Psoas muscle (tissue), 8 donors: Measurements from ENCODE around the gene GCNT2. TPM values are rescaled to one million over a fixed set of nuclear protein-coding genes. Genes with fewer than 3 reads are reported as not detected.

Source experiments
- ATAC-seq, 4 donors: fragments of 200-7000 bp; cut with Tn5 transposase; one replicate each; pipeline ENCODE4 v1.9.1; 2020; ENCODE audit warnings: moderate library complexity in 3 of 4, mild to moderate bottlenecking in 2 of 4
- DNase-seq, 2 donors: peaks; one replicate each; pipeline ENCODE4 v3.0.0-alpha.2; 2020
- H3K27ac ChIP-seq: fragments of 200-600 bp; one replicate; pipeline ENCODE4 v1.8.0; 2022
- H3K27me3 ChIP-seq, 3 donors: fragments of 200-600 bp in 1 of 3; one replicate each; pipeline versions ENCODE4 v1.6.1 to v1.8.0; 2013 to 2022; ENCODE audit warnings: low read length in 2 of 3, mild to moderate bottlenecking in 2 of 3, moderate library complexity in 1 of 3; ENCODE audit not compliant: insufficient read depth in 3 of 3
- H3K36me3 ChIP-seq, 2 donors: fragments of 200-600 bp in 1 of 2; one replicate each; pipeline versions ENCODE4 v1.6.1 to v1.8.0; 2013 to 2022; ENCODE audit warnings: low read depth in 1 of 2, mild to moderate bottlenecking in 1 of 2, moderate library complexity in 1 of 2; ENCODE audit not compliant: insufficient read depth in 1 of 2
- H3K4me1 ChIP-seq: fragments of 200-600 bp; one replicate; pipeline ENCODE4 v1.8.0; 2022
- H3K4me3 ChIP-seq: fragments of 200-600 bp; one replicate; pipeline ENCODE4 v1.8.0; 2022; ENCODE audit warnings: mild to moderate bottlenecking
- H3K9me3 ChIP-seq: fragments of 200-600 bp; one replicate; pipeline ENCODE4 v1.8.0; 2022
- WGBS, 3 donors: extraction: QIAGEN DNeasy Blood & Tissue Kit; methylation state at CpG; one replicate each; pipeline versions ENCODE4 v1.1.6 to v1.1.7; 2013; 5-methylcytosine and 5-hydroxymethylcytosine counted together
- intact Hi-C, 2 donors: fragments of 100-400 bp; cut with DNase I; formaldehyde crosslinking; loops; one replicate each; pipeline versions ENCODE4 v1.11.0 to v1.14.2; 2022
- polyA plus RNA-seq, 3 donors: library from polyadenylated mRNA; stranded (reverse); fragments of 200-250 nt; gene quantifications; one replicate each; pipeline ENCODE4 v1.2.3, GENCODE V29; 2013
- total RNA-seq, 4 donors: library from RNA; stranded (reverse); fragmentation: NEBNext Ultra II Directional in 2 of 4; extraction: Animal tissue kit (Norgen Biotek cat#: 25700) in 2 of 4; gene quantifications; one replicate each; pipeline versions ENCODE4 v1.2.1 to v1.2.4, GENCODE V29; 2021 to 2023
- TF ChIP-seq, protein P1 (sequence below): fragments of 200-600 bp; IDR thresholded peaks from one replicate; pipeline ENCODE4 v1.8.0; 2022; ENCODE audit warnings: antibody characterized with exemption
- donor health status: healthy with polysubstance abuse.
- donor health status: DM: no; HTN: no; CAD: no; lungs with moderate emphysema.
- donor health status: Bipolar disorder and iron deficiency.
- donor health status: healthy.
- donor health status: DM: yes; HTN: yes; CAD: no.
- donor health status: DM: no; HTN: no; CAD: no.
- donor health status: DM: no; HTN: no; CAD: no.
- donor health status: DM: yes; HTN: yes; CAD: no.

GCNT2 gene
- total and polyA plus RNA-seq, 7 donors: 0.27 to 23.1 (median 10.1) TPM

GRCh38 chr6:10626154-10626741, 105.1 kb downstream of the GCNT2 start:
- intact Hi-C loops: loop anchor here in 1 of 2 donors (10.0 kb wide), 1 partner anchor 121 kb away; no protein-coding TSS in a partner anchor
- Histone ChIP-seq H3K9me3 (no peaks in the 10 kb centered on the region), H3K4me3 (no peak overlapping the region), H3K4me1 (no peaks in the 10 kb centered on the region), H3K27me3 (no peaks in the 10 kb centered on the region), H3K36me3 (peaks cover 0 to 2% of the 10 kb centered on the region in 2 donors), H3K27ac (no peak overlapping the region)
- no peak for DNase-seq
- TF ChIP-seq, protein P1, sequence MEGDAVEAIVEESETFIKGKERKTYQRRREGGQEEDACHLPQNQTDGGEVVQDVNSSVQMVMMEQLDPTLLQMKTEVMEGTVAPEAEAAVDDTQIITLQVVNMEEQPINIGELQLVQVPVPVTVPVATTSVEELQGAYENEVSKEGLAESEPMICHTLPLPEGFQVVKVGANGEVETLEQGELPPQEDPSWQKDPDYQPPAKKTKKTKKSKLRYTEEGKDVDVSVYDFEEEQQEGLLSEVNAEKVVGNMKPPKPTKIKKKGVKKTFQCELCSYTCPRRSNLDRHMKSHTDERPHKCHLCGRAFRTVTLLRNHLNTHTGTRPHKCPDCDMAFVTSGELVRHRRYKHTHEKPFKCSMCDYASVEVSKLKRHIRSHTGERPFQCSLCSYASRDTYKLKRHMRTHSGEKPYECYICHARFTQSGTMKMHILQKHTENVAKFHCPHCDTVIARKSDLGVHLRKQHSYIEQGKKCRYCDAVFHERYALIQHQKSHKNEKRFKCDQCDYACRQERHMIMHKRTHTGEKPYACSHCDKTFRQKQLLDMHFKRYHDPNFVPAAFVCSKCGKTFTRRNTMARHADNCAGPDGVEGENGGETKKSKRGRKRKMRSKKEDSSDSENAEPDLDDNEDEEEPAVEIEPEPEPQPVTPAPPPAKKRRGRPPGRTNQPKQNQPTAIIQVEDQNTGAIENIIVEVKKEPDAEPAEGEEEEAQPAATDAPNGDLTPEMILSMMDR: no peak
- 49 to 56% (median 51%) methylated on average over 9 of the region's 9 CpGs for WGBS, 3 donors
- no peak for ATAC-seq

DNA sequence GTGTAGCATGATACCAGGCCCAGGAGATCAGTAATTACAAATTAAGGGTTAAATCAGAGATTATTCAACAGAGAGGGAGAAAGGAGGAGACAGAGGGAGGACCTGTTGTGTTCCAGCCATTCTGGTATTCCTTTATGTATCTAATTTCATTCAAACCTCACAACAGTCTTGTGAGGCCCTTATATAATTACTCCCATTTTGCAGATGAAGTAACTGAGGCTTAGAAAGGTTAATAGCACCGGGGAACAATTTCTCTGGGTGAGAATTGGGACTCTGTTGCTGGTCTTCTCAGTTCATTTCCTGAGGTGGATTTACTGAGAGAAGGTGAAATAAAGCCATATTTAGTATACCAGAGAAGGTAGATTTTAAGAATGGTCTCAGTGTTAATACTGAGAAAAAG, 106.6 kb downstream of the GCNT2 start:
- intact Hi-C loops: loop anchor here in 1 of 2 donors (10.0 kb wide), 1 partner anchor 123 kb away; no protein-coding TSS in a partner anchor
- H3K4me1 ChIP-seq: no peaks in the 10 kb centered on the region
- DNase-seq: no peak
- peaks cover 0 to 2% of the 10 kb centered on the region in 2 donors for H3K36me3 ChIP-seq
- no peak overlapping the region for H3K27ac ChIP-seq
- no peak for ATAC-seq
- TF ChIP-seq, protein P1: no peak
- no peaks in the 10 kb centered on the region for H3K27me3 ChIP-seq
- 90 to 97% (median 94%) methylated on average over 1 of the region's 1 CpG for WGBS, 3 donors
- no peak overlapping the region for H3K4me3 ChIP-seq
- no peaks in the 10 kb centered on the region for H3K9me3 ChIP-seq

GRCh38 chr6:10630178-10630577, 109.0 kb downstream of the GCNT2 start:
- ATAC-seq (no peak), DNase-seq (no peak)
- Histone ChIP-seq H3K4me3 (no peak overlapping the region), H3K27ac (no peak overlapping the region), H3K9me3 (no peaks in the 10 kb centered on the region), H3K36me3 (peaks cover 0 to 2% of the 10 kb centered on the region in 2 donors), H3K27me3 (no peaks in the 10 kb centered on the region), H3K4me1 (no peaks in the 10 kb centered on the region)
- TF ChIP-seq, protein P1: no peak
- intact Hi-C loops: no loop called here
- 92 to 96% (median 95%) methylated on average over 1 of the region's 1 CpG for WGBS, 3 donors

- no peaks in the 10 kb centered on the region for H3K4me1 ChIP-seq
- no peak overlapping the region for H3K27ac ChIP-seq
- DNase-seq: no peak
- H3K27me3 ChIP-seq: no peaks in the 10 kb centered on the region
- no peaks in the 10 kb centered on the region for H3K9me3 ChIP-seq
- no peak overlapping the region for H3K4me3 ChIP-seq
- intact Hi-C loops: no loop called here
- WGBS, 3 donors: 71 to 89% (median 84%) methylated on average over 1 of the region's 1 CpG
- peak in 1 of 4 donors; percentile 58 for ATAC-seq
- H3K36me3 ChIP-seq: no peaks in the 10 kb centered on the region
- TF ChIP-seq, protein P1: no peak
These were observed 112.1 kb downstream of the GCNT2 start for GRCh38 chr6:10633216-10633615.

- Histone ChIP-seq H3K4me3 (no peak overlapping the region), H3K27ac (no peak overlapping the region), H3K27me3 (peaks cover 0 to 2% (median 0%) of the 10 kb centered on the region in 3 donors), H3K4me1 (no peaks in the 10 kb centered on the region), H3K36me3 (no peaks in the 10 kb centered on the region), H3K9me3 (no peaks in the 10 kb centered on the region)
- WGBS, 3 donors: 83 to 90% (median 83%) methylated on average over 8 of the region's 8 CpGs
- intact Hi-C loops: no loop called here
- ATAC-seq (no peak), DNase-seq (no peak)
- TF ChIP-seq, protein P1: no peak
These were observed 119.3 kb downstream of the GCNT2 start for GRCh38 chr6:10640412-10640811.
